Epidermal melanocyte (primary cell): ENCODE results near the gene COP1.

ENCODE experiments used
- DNase-seq: peaks from one replicate; pipeline ENCODE4 v3.0.0; 2011; ENCODE audit warnings: low spot score; ENCODE audit not compliant: insufficient read length

The COP1 gene

GRCh38 chr1:175901076-175901836 is 305.8 kb downstream of the COP1 start:
- DNase-seq = no peak

GRCh38 chr1:175900171-175900570 is 306.9 kb downstream of the COP1 start:
- DNase-seq = no peak

- no peak for DNase-seq
These were observed 311.1 kb downstream of the COP1 start for GRCh38 chr1:175895966-175896365.
